ENCODE measurements around the gene NUDT10.

Gene NUDT10

DNA sequence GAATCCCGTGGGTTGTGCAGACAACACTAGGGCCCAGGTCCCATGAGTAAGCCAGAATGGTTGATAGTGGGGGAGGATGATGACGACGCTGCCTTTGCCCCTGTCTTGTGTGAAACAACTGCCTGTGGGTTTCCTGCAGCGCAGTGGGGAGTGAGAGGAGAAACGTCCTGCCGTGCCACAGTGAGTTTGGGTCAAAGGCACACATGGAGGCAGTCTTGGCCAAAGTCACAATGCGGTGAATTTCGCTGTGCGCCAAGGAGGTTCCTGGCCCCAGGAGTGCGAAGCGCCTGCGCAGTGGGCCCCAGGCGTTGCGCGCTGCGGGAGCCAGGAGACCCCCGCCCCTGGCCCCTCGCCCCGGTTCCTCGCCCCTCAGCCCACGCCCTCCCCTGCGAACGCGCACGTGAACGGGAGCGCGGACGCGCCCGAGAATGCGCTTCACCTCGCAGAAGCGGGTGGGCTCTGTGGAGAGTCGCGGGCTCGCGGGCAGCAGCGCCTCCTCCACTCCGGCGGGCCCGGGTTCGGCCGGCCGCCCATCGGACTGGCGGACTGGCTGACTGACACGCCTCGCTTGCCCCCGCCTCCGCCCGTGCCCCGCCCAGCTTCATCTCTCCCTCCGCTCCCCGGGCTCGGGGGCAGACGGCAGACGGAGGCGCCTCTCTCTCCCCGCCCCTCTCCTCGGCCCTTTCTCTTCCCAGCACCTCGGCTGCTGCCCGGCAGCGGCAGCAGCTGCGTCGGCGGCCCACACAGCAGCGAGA, at the start of gene NUDT10:
Gene NUDT10 (plus strand): TSS at position 635 of the 755 bp plus-strand sequence. CDS start 144 bp downstream, outside the sequence.
- H3K4me3 ChIP-seq (ENCODE audit: control insufficient read depth, low read depth, low read length), result peak within 1 kb of the TSS; percentile 29
- TF ChIP-seq, protein P1, sequence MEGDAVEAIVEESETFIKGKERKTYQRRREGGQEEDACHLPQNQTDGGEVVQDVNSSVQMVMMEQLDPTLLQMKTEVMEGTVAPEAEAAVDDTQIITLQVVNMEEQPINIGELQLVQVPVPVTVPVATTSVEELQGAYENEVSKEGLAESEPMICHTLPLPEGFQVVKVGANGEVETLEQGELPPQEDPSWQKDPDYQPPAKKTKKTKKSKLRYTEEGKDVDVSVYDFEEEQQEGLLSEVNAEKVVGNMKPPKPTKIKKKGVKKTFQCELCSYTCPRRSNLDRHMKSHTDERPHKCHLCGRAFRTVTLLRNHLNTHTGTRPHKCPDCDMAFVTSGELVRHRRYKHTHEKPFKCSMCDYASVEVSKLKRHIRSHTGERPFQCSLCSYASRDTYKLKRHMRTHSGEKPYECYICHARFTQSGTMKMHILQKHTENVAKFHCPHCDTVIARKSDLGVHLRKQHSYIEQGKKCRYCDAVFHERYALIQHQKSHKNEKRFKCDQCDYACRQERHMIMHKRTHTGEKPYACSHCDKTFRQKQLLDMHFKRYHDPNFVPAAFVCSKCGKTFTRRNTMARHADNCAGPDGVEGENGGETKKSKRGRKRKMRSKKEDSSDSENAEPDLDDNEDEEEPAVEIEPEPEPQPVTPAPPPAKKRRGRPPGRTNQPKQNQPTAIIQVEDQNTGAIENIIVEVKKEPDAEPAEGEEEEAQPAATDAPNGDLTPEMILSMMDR (conservative IDR thresholded peaks at IDR 0.05; ENCODE audit: control insufficient read depth, insufficient read depth, low read depth, low read length), result no peak
- DNase-seq (ENCODE audit: low read depth), result peak; percentile 46

DNA sequence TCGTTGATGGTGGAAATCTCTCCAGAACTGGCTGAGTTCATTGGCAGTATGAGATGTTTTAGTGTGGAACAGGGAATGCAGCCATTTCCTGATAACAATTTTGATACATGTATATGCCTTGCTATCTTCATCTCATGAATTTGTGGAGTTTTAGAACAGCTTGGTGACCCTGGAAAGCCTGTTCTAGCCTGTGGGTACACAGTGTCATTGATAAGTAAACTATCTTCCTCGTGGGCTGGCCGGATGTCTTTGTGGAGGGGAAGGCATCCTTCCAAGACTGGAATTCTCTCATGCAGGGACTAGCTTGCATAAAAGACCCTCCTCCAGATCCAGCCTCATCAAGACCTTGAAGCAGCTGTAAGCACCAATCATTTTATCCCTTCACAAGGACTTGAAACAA, 40.2 kb upstream of the NUDT10 start:
- TF ChIP-seq, protein P1 (conservative IDR thresholded peaks at IDR 0.05; ENCODE audit: control insufficient read depth, insufficient read depth, low read depth, low read length), result no peak
- no peak overlapping the region for H3K4me3 ChIP-seq (ENCODE audit: control insufficient read depth, low read depth, low read length)
- DNase-seq (ENCODE audit: low read depth), result no peak

DNA sequence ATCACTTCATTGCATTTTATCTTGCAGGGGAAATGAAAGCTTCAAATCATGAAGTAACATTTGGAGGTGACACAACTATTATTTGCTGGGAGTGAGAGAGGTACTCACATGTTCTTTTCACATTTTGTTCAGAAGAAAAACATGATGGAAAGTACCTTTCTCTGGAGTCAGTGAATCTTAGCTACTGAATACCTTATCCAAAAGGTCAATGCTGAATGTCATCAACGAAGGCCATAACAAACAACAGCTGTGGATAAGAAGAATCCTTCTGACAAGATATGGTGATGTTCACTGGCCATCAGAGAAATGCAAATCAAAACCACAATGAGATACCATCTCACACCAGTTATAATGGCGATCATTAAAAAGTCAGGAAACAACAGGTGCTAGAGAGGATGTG, 36.5 kb upstream of the NUDT10 start:
- no peak overlapping the region for H3K4me3 ChIP-seq (ENCODE audit: control insufficient read depth, low read depth, low read length)
- DNase-seq (ENCODE audit: low read depth), result no peak
- TF ChIP-seq, protein P1 (conservative IDR thresholded peaks at IDR 0.05; ENCODE audit: control insufficient read depth, insufficient read depth, low read depth, low read length), result no peak

DNA sequence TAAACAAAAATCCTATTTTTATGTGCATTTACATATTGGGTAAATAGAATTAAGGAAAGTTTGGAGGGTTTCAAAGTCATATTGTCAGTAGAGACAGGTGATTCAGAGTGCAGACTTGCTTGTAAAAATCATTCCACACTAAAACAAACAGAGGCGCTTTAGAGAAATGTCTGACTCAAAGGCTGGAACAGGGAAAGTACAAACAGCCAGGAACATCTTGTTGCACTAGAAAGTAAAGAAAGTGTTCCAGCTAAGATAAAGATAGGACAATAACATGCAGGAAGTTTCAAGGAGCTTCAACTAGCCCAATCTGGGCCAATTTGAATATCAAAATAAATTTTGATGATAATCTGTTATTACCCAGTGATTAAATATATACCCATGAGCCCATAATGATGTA, 16.4 kb upstream of the NUDT10 start:
- H3K4me3 ChIP-seq (ENCODE audit: control insufficient read depth, low read depth, low read length), result no peak overlapping the region
- TF ChIP-seq, protein P1 (conservative IDR thresholded peaks at IDR 0.05; ENCODE audit: control insufficient read depth, insufficient read depth, low read depth, low read length), result no peak
- DNase-seq (ENCODE audit: low read depth), result no peak

DNA sequence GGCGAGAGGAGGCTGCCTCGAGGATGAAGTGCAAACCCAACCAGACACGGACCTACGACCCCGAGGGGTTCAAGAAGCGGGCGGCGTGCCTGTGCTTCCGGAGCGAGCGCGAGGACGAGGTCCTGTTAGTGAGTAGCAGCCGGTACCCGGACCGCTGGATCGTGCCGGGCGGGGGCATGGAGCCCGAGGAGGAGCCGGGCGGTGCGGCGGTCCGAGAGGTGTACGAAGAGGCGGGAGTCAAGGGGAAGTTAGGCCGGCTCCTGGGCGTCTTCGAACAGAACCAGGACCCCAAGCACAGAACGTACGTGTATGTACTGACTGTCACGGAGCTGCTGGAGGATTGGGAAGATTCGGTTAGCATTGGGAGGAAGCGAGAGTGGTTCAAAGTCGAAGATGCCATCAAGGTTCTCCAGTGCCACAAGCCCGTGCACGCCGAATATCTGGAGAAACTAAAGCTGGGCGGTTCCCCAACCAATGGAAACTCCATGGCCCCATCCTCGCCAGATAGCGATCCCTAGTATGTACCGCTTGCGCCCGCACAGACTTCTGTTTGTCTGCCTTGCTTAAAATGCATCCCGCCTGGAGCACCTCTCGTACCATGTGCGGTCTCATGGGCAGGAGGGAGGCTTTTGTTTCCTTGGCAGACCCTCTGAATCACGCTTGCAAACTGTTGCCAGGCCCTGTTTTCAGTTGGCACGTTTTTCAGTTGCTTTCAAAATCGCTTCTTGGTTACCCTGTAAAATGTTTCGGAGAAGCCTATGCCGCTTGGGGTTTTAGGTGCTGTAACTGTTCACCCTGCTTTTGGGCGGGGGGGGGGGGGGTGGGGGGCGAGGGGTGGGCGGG, 542 bp downstream of the NUDT10 start:
- peak overlapping the region; percentile 29 for H3K4me3 ChIP-seq (ENCODE audit: control insufficient read depth, low read depth, low read length)
- DNase-seq (ENCODE audit: low read depth), result peak; percentile 2

DNA sequence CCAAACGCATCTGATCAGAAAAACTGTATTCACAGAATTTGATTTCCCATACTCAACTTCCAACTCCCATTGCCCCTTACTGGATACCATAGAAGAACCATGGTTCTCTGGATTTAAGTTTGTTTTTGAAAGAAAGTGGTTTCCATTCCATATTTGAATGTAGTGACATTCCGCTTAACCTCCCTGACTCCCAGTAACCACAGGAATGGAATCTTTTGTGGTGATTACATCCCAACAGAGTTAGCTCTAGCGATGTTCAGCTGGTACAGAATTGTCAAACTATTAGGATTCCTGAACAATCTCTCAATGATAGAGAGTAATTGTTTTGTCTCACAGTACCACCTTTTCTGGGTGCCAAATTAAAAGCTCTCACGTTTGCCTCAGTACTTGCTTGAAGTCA, 1.7 kb downstream of the NUDT10 start:
- TF ChIP-seq, protein P1 (conservative IDR thresholded peaks at IDR 0.05; ENCODE audit: control insufficient read depth, insufficient read depth, low read depth, low read length), result no peak
- DNase-seq (ENCODE audit: low read depth), result peak; percentile 1
- H3K4me3 ChIP-seq (ENCODE audit: control insufficient read depth, low read depth, low read length), result no peak overlapping the region

DNA sequence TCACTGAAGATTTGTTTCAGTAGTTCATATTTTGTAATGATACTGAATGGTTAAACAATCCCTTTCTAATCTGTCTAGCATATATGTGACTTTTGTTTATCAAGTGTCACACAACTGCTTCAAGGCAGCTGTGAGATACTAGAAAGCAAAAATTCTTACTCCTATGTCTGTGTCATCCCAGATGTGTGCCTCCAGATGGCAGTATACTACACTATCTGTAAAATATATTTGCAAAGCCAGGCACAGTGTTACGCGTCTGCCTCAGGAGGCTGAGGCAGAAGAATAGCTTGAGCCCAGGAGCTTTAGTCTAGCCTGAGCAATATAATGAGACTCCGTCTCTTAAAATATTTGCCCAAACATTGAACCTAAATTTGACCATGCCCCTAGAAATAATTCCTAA, 4.0 kb downstream of the NUDT10 start:
- H3K4me3 ChIP-seq (ENCODE audit: control insufficient read depth, low read depth, low read length), result no peak overlapping the region
- peak; percentile 57 for DNase-seq (ENCODE audit: low read depth)
- TF ChIP-seq, protein P1 (conservative IDR thresholded peaks at IDR 0.05; ENCODE audit: control insufficient read depth, insufficient read depth, low read depth, low read length), result peak; percentile 56
